ENCODE measurements around the gene RHOD.

DNA sequence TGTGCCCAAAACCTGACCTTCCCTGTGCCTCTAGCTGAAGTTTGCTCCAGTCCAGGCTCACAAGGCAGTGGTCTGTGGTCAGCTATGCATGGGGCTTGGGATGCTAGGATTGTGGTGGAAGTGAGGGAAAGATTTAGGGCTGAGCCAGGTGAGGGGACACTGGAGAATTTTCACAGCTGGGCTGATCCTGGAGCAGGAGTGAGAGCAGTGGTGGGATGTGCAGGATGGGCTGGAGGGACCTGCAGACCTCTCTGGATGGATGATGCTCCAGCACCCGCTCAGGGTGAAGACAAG lies 38.5 kb downstream of the RHOD start:
- TF ChIP-seq CTCF (IDR thresholded peaks at IDR 0.05) (peak in 1 of 6 experiments; percentile 4), POLR2A (IDR thresholded peaks at IDR 0.05) (no peak)
